HL-60 (cell line): ENCODE results near the gene GPC1.

Source experiments
- CTCF ChIP-seq: IDR thresholded peaks from one replicate; pipeline ENCODE4 v1.5.1; 2011; ENCODE audit warnings: low read length, control low read depth, inconsistent platforms; ENCODE audit not compliant: insufficient read depth
- GABPA ChIP-seq: IDR thresholded peaks from 2 replicates; pipeline ENCODE4 v1.6.1; 2012; ENCODE audit warnings: low read depth
- POLR2AphosphoS5 ChIP-seq: IDR thresholded peaks from 2 replicates; pipeline ENCODE4 v1.6.1; 2012; ENCODE audit warnings: low read depth

- TF ChIP-seq CTCF: no peak
- no peak for TF ChIP-seq POLR2AphosphoS5
- no peak for TF ChIP-seq GABPA
These were observed 4.3 kb downstream of the GPC1 start for GRCh38 chr2:240439698-240440151.
